ENCODE results near the gene SEC14L5. TPM values are rescaled to one million over a fixed set of nuclear protein-coding genes. Genes with fewer than 3 reads are reported as not detected.
"Not testable (repeated sequence)": the region's sequence is repeated elsewhere in the genome, so short reads cannot be mapped to it uniquely, and the experiment has no call there.

SEC14L5 gene
- total RNA-seq, 1 donor from 2014 or later = 31.4 TPM

DNA sequence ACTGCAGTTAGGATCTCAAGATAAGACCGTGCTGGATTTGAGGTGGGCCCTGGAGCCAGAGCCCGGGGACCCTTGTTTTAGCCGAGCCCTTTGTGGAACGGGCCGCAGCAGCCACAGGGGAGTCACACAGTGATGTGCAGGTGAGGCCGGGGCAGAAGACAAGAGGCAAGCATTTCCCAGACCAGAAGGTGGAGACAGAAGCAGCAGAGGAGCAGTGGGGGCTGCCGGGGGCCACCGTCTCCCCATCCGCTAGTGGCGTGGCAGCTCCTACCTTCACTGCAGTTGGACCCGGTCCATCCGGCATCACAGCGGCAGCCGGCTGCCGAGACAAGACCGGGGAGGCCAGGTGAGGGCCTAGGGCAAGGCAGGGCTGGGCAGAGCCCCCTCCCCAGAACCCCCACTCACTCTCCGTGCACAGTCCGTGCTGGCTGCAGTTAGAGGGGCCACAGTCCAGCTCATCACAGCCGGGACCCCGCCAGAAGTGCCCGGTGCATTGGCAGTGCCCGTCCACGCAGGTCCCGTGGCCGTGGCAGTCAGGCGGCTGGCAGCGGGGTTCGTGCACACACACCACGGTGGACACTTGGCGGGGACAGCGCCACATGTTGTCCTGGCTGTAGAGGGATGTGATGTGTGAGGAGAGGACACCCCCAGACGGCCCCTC lies 69.6 kb downstream of the SEC14L5 start:
- DNase-seq = no peak
- ATAC-seq = no peak
- intact Hi-C loops (cut with micrococcal nuclease) = no loop called here

DNA sequence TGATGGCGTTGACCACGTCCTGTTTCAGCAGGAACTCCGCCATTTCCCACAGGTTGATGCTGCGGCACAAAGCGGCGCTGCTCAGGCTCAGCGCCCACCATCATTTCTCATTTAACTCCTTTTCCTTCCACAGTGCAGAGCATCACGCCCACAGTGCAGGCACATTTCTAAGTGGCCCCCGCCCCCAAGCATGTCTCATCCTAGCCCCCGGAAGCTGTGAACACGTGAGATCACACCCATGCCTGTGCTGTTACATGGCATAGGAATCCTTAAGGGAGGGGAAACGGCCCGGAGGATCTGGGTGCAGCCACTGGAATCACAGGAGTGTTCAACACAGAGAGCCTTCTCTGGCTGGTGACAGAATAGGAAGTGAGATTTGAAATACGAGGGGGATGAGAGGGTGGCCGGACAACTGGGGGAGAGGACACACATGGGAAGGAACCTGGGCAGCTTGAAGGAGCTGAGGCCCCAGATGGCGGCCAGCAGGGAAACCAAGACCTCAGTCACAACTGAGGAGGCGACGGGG lies 70.9 kb downstream of the SEC14L5 start:
- intact Hi-C loops (cut with micrococcal nuclease) = no loop called here
- ATAC-seq = no peak
- DNase-seq = no peak

DNA sequence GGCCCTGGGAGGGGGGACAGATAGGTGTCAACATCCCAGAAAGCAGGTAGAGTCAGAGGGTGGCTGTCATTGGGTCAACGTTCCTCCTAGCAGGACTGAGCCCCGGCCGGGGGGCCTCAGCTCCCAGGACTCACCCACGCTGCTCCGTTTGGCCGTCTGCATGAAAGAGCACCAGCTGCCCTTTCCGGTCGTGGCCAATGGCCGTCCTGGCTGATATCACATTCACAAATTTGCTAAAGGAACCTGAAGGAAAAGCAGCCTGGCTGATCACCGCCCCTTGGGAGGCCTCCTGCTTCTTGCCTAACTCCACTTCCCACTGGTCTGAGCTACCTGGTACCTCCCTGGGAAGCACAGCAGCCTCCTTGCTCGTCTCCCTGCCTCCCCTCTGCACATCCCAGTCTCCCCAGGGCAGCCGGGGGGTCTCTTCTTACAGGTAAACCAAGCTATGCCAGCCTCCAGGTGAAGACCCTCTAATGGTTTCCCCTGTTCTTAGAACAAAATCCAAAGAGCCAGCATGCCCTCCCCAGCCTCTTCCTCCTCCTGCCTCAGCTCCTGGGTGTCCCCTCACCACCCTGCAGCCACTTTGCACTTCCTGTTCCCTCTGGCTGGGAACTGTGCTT lies 72.2 kb downstream of the SEC14L5 start:
- no peak for ATAC-seq
- no peak for DNase-seq
- intact Hi-C loops (cut with micrococcal nuclease) = no loop called here

DNA sequence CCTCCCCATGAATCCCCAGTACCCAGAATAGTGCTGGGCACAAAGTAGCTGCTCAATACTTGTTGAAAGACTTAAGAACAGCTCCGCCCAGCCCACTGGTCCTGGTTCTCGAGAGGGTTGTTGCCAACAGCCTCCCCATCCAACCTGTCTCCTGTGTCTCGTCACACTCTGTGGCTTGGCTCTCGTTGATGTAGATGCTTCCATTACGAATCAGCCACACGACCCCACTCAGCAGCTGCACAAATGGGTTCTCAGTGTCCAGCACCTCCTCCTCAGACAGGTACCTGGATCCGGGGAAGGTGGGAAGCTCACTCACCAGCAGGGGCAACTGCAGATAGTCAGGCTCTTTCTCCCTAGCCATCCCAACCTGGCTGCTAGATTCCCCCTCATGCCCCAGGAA lies 73.5 kb downstream of the SEC14L5 start:
- no peak for DNase-seq
- intact Hi-C loops (cut with micrococcal nuclease) = no loop called here
- no peak for ATAC-seq

DNA sequence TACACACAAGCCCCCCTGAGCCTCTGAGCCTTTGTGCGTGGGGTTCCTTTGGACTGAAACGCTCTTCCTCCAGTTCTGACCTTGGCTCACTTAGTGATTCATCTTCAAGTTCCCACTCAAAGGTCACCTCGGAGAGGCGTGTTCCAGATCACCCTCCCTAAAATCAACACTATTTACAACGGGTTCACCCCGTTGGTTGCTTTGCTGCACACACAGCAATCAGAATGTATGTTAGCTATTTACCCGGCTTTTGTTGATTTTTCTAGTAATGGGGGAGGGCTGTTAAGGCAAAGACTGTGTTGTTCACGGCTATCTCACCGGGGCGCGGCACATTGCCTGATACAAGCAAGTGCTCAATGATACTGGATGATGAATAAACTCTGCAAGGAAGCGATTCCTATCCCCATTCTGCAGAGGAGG lies 74.6 kb downstream of the SEC14L5 start:
- DNase-seq (no peak), ATAC-seq (no peak)
- intact Hi-C loops (cut with micrococcal nuclease) = no loop called here

DNA sequence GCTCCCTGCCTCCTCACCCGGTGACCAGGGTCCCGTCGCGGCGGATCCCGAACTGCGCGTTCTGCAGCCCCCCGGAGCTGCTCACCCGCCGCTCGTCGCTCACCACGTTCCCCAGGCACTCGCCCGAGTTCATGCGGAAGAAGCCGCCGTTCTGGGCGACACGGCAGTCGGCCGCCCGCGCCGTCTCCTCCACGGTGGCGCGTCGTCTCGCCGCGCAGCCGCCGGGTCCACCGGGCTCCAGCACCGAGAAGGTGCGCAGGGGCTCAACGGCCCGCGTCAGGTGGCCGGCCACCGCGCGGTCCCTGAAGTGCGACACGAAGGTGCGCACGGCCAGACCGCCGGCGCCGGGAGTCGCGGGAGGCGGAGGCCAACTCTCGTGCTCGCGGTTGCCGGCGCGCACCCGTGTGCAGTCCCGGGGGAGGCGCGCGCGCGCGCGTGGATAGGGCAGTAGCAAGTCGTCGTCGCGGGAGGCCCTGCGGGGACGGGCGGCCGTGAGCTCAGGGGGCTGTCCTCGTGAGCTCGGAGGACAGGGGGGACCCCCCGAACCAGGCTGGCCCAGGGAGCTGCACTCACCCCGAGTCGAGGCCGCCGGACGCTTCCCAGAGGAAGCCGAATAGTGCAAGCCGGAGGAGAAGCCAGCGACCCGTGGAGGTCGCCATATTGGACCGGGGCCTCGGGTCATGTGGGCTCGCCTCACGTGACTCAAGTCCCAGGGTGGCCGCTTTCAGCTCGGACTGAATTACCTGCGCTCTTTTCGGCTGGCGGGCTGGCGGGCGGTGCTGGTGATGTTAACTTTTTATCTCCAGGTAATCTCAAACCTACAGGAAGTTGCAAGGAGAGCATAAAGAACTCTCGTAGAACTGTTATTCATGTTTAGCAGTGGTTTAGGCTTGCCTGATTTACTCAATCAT lies 75.4 kb downstream of the SEC14L5 start, which contains the start of gene NAGPA:
NAGPA (minus strand) TSS at position 680 of the 911 bp plus-strand sequence; CDS start at position 659, 21 bp downstream.
- ATAC-seq (peak; percentile 95), DNase-seq (peak; percentile 95)
- intact Hi-C loops (cut with micrococcal nuclease) = no loop called here

DNA sequence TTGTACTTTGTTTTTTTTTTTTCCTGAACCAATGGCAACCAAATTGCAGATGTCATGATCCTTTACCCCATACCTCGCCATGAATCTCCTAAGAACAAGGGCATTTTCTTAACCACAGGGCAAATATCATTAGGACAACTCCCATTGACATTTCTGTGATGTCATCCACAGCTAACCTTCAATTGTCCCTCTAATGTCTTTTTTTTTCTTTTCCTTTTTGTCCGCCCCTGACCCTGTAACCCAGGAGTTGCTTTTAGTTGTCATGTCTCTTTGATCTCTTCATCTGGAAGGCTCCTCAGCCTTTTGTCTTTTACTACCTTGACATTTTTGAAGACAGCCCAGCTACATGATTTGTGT lies 76.0 kb downstream of the SEC14L5 start:
- no peak for ATAC-seq
- intact Hi-C loops (cut with micrococcal nuclease) = no loop called here

DNA sequence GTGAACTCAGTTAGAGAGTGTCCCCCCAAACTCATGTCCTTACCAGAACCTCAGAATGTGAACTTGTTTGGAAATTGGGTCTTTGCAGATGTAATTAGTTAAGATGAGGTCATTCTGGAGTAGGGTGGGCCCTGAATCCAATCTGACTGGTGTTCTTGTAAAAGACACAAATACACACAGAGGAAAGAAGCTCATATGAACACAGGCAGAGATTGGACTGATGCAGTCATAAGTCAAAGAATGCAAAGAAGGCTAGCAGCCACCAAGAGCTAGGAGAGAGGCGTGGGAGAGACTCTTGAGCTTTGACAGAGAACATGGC lies 77.7 kb downstream of the SEC14L5 start:
- ATAC-seq = no peak
- intact Hi-C loops (cut with micrococcal nuclease) = no loop called here
- no peak for DNase-seq

More for the DNA sequence above, 76.0 kb downstream of the SEC14L5 start:
- no peak for DNase-seq

DNA sequence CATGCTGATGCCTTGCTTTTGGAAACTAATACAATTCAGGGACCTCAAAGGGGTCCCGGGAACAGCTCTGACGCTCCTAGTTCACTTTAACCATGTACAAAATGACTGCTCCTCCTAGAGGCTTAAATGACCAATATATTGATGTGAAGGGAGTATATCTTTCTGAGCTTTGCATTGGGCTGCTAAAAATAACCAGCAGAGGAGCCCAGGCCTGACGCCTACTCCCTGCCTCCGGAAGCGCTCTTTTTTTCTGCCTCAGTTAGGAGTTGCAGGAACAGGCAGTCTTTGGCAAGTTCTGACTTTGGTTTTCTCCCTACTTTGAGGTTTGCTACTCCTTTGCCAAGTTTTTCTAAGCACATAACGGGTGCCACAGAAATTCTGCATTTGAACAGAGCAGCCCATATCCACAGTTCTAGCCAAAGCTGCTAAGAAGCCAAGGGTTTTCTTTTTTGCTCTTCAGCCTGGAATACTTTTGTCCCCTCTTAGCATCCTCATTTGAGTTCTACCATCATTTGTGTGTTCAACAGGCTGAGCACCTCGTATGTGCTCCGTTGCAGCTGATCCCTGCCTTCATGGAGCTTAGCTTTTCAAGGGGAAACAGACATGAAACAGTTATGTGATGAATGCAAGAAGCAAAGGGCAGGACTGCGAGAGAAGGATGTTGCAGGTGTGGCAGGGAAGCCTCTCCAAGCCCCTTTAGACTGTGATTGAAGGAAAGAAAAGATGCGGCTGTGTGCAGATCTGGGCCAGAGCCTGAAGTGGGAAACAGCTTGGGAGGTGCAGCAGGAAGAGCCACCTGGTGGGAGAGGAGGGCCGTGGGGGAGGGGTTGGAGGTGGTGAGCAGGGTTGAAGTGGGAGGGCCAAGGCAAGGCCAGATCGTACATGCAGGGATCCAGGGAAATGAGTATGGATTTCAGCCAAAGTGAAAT lies 78.4 kb downstream of the SEC14L5 start:
- DNase-seq (no peak), ATAC-seq (no peak)
- intact Hi-C loops (cut with micrococcal nuclease) = no loop called here

DNA sequence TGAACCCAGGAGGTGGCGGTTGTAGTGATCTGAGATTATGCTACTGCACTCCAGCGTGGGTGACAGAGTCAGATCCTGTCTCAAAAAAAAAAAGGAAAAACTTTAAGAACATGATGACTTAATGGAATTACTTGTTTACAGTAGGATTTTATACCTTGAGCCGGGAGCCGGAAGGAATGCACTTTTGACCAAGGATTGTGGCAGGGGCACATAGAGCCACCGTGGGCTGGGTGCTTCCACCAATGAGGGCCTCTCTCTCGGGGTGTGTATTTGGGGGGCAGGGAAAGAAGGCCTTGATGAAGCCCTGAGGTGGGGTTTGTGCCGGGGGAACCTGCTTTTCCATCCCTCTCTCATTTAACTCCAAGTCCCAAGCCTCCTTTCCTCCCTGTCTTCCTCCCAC lies 82.3 kb downstream of the SEC14L5 start:
- ATAC-seq = no peak
- intact Hi-C loops (cut with micrococcal nuclease) = no loop called here
- DNase-seq = no peak

DNA sequence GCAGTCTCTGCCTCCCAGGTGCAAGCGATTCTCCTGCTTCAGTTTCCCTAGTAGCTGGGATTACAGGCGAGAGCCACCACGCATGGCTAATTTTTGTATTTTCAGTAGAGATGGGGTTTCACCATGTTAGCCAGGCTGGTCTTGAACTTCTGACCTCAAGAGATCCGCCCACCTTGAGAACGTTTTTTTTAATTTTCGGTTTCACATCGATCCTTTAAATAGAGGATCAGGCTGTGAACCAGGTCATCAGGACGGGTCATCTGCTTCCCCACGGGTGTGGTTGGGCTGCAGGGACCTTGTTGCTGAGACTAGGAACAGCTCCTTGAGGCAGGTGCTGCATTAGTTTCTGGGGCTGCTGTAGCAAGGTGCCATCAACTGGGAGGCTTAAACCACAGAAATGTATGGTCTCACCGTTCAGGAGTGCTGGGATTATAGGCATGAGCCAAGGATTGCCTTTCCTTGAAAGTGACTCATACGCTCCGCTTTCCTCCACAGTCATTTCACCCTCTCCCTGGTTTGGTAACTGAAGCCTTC lies 83.5 kb downstream of the SEC14L5 start:
- no peak for DNase-seq
- intact Hi-C loops (cut with micrococcal nuclease) = no loop called here
- ATAC-seq = no peak

DNA sequence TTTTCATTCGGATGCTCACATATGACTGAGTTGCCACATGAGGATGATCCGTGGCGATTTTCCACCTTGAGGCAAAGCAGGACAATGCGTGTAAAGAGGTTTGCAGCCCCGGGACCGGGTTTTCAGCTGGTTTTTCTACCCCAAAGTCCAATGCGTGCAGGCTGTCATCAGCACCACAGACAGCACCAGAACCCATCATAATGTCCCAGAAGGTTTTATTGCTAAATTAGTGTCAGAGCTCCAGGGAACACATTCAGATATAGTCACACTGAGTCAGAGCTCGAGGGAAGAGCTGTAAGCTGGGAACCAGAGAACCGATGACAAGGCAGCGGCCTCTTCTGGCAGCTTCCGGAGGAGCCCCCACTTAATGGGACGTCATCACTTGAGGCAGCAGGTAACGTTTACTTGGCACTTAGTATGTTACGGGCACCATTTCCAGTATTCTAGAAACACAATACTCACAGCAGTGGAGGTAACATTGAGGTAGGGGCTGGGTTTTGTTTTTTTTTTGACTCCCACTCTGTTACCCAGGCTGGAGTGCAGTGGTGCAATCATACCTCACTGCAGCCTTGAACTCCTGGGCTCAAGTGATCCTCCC lies 84.5 kb downstream of the SEC14L5 start:
- DNase-seq (no peak), ATAC-seq (no peak)
- intact Hi-C loops (cut with micrococcal nuclease) = no loop called here

DNA sequence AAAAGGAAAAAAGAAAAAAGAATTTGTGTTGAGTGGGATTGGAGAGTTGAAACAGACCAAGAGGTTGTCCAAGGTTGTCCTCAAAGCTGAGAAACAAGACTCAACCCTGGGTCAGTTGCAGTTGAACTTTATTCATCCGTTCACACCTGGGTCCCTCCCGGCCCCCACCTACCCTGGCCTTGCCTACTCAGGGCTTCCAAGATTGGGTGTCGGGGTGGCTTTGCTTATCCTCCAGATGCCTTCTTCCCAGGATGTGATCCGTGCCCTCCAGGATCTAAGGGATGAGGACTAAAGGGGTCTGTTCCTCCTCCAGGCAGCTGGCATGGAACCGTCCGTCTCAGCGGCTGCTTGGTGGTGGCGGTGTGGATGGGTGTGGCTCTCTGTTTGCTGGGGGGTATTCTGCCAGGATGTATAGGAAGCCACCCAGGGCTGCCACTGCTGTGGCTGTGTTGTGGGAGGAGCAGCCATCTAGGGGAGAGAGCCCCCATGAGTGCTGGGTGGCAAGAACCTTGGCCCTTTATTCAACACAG lies 85.9 kb downstream of the SEC14L5 start:
- intact Hi-C loops (cut with micrococcal nuclease) = no loop called here
- DNase-seq (no peak), ATAC-seq (no peak)

DNA sequence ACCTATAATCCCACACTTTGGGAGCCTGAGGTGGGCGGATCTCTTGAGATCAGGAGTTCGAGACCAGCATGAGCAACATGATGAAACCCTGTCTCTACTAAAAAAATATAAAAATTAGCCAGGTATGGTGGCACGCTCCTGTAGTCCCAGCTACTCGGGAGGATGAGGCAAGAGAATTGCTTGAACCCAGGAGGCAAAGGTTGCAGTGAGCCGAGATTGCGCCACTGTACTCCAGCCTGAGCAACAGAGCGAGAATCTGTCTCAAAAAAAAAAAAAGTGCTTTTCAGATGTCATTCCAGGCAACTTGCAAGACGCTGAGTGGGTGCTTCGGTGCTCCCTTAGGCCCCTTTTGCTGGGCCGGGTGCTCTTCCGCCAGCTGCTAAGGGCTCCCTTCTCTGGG lies 86.5 kb downstream of the SEC14L5 start:
- DNase-seq; ATAC-seq; intact Hi-C loops (cut with micrococcal nuclease): not testable (repeated sequence)

DNA sequence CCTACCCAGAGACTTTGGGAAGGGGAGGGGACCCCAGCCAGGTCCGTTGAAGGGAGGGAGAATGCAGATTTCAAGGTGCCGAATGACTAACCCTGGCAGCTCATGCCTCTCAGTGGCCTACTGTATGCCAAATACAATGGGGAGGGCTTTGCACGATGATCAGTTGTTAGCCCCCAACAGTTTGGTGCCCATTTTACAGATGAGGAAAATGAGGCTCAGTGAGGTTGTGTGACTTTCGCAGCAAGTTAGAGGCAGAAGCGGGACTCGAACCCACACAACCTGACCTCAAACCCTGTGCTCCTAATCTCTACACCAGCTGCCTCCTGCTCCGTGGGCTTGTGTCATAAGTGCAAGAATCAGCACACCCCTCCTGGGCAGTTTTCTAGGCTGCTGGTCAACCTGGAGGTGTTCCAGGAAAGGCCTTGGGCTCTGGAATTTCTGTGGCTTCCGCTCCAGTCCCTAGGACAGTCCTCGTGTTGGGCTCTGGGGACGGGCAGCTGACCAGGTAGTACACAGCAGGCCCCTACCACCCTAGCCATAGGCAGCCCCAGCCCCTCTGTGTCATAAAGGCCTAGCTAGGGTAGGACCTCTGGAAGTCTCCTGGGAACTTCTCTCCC lies 87.5 kb downstream of the SEC14L5 start:
- no peak for DNase-seq
- intact Hi-C loops (cut with micrococcal nuclease) = no loop called here
- ATAC-seq = no peak

DNA sequence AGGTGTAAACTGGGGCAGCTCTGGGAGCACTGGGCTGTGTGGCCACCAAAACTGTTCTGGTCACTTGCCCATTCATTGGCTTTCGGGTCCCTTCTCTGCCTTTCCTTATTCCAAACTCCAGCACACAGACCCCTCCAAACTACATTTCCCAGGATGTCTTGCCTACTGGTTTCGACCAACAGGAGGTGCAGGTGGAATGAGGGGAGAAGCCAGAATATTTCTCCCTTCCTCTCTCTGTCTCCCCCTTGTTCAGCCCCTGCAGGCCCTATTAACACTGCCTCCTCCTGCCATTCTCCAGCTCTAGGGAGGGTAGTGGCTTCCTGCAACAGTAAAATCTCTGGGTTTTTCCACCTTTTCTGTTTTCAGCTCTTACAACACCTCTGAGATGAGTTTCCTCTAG lies 88.8 kb downstream of the SEC14L5 start:
- intact Hi-C loops (cut with micrococcal nuclease) = no loop called here
- DNase-seq (no peak), ATAC-seq (no peak)

DNA sequence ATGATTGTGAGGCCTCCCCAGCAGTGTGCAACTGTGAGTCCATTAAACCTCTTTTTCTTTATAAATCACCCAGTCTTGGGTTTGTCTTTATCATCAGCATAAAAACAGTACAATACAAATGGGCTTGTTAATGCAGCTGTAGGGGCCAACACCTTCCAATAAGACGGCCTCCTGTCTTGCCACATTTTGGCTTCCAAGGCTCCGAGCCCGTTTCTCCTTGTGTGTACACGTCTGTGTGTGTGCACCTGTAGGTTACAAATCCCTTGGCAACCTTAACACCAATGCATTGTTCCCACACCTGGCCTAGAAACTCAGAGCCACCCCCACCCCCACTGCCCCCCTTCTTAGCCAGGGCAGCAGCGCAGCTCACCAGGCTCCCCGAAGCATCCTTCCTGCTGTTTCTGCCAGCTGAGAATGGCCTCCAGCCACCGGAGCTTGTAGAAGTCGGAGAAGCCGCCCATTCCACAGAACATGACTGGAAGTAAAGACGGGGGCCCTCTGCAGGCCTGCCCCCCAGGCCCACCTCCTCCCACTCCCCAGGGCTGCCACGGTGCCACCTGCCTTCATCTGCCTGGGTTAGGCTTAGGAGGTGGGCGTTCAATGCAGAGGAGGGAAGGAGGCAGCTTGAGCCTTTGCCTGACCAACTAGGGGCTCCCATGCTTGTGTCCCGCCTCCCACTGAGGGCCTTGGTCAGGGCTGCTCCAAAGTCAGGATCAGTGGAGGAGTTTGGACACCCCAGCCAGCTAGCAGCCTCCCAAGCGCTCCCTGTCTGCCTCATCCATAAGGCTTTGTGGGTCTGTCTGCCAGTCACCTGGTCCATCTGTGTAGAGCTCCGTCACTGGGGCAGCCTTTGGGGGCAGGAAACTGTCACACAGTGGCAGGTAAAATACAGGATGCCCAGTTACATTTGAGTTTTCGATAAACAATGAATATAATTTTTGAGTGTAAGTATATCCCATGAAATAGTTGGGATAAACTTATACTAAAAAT lies 97.0 kb downstream of the SEC14L5 start:
- no peak for DNase-seq
- intact Hi-C loops (cut with micrococcal nuclease) = no loop called here
- ATAC-seq = no peak
